HEK293 (cell line): ENCODE data around the gene ANAPC16.

Source experiments
- HOXA7 ChIP-seq: sonication (generic); formaldehyde crosslinking; IDR thresholded peaks from 2 replicates; pipeline ENCODE4 v1.8.1; 2022; ENCODE audit warnings: missing genetic modification reagents, borderline replicate concordance
- KLF10 ChIP-seq: fragments of 450-650 bp; IDR thresholded peaks from 2 replicates; pipeline ENCODE4 v1.5.1; 2018; ENCODE audit warnings: missing biosample characterization, mild to moderate bottlenecking, missing genetic modification characterization
- OVOL3 ChIP-seq: fragments of 450-650 bp; formaldehyde crosslinking; IDR thresholded peaks from 2 replicates; pipeline ENCODE4 v1.5.1; 2016; ENCODE audit warnings: missing biosample characterization, missing genetic modification characterization
- SETDB1 ChIP-seq: IDR thresholded peaks from one replicate; pipeline ENCODE4 v1.6.1; 2017; ENCODE audit warnings: mild to moderate bottlenecking, low read length, moderate library complexity, mixed read lengths; ENCODE audit not compliant: insufficient read length
- SP2 ChIP-seq: fragments of 450-650 bp; formaldehyde crosslinking; IDR thresholded peaks from 2 replicates; pipeline ENCODE4 v1.5.1; 2016; ENCODE audit warnings: missing biosample characterization, missing genetic modification characterization
- YY1 ChIP-seq: fragments of 450-650 bp; formaldehyde crosslinking; IDR thresholded peaks from 2 replicates; pipeline ENCODE4 v1.5.1; 2018; ENCODE audit warnings: missing biosample characterization, missing genetic modification characterization
- YY2 ChIP-seq: fragments of 450-650 bp; formaldehyde crosslinking; IDR thresholded peaks from 2 replicates; pipeline ENCODE4 v1.5.1; 2016; ENCODE audit warnings: missing biosample characterization, missing genetic modification characterization
- ZBTB1 ChIP-seq: fragments of 450-650 bp; formaldehyde crosslinking; IDR thresholded peaks from 2 replicates; pipeline ENCODE4 v1.5.1; 2016; ENCODE audit warnings: missing biosample characterization, missing genetic modification characterization
- ZNF169 ChIP-seq: fragments of 450-650 bp; formaldehyde crosslinking; IDR thresholded peaks from 2 replicates; pipeline ENCODE4 v1.5.1; 2016; ENCODE audit warnings: missing biosample characterization, missing genetic modification characterization
- ZNF223 ChIP-seq: fragments of 450-650 bp; formaldehyde crosslinking; IDR thresholded peaks from 2 replicates; pipeline ENCODE4 v1.5.1; 2016; ENCODE audit warnings: missing biosample characterization, missing genetic modification characterization
- ZNF274 ChIP-seq, 2 experiments: fragments of 200-500 bp in 1 of 2; fragments of 450-650 bp in 1 of 2; sonication (Bioruptor generic) in 1 of 2; formaldehyde crosslinking in 1 of 2; IDR thresholded peaks; 2 replicates each; pipeline versions ENCODE4 v1.5.1 to v1.6.1; 2014 to 2016; ENCODE audit warnings: borderline replicate concordance in 1 of 2, inconsistent platforms in 1 of 2, low read length in 1 of 2, missing biosample characterization in 1 of 2, missing genetic modification characterization in 1 of 2
- ZNF292 ChIP-seq: fragments of 450-650 bp; formaldehyde crosslinking; IDR thresholded peaks from 2 replicates; pipeline ENCODE4 v1.5.1; 2016; ENCODE audit warnings: low read depth, missing biosample characterization, missing genetic modification characterization, borderline replicate concordance
- ZNF311 ChIP-seq: fragments of 450-650 bp; formaldehyde crosslinking; IDR thresholded peaks from 2 replicates; pipeline ENCODE4 v1.5.1; 2017; ENCODE audit warnings: missing biosample characterization, missing genetic modification characterization, borderline replicate concordance
- ZNF324 ChIP-seq: fragments of 450-650 bp; formaldehyde crosslinking; IDR thresholded peaks from 2 replicates; pipeline ENCODE4 v1.5.1; 2016; ENCODE audit warnings: missing biosample characterization, missing genetic modification characterization
- ZNF366 ChIP-seq: fragments of 450-650 bp; formaldehyde crosslinking; conservative IDR thresholded peaks from 2 replicates; pipeline ENCODE4 v1.5.1; 2016; ENCODE audit warnings: missing biosample characterization, missing genetic modification characterization
- ZNF433 ChIP-seq: fragments of 450-650 bp; formaldehyde crosslinking; IDR thresholded peaks from 2 replicates; pipeline ENCODE4 v1.5.1; 2016; ENCODE audit warnings: missing biosample characterization, missing genetic modification characterization, low read depth
- ZNF473 ChIP-seq: fragments of 450-650 bp; formaldehyde crosslinking; IDR thresholded peaks from 2 replicates; pipeline ENCODE4 v1.5.1; 2017; ENCODE audit warnings: missing biosample characterization, missing genetic modification characterization
- ZNF48 ChIP-seq: fragments of 450-650 bp; formaldehyde crosslinking; IDR thresholded peaks from 2 replicates; pipeline ENCODE4 v1.5.1; 2016; ENCODE audit warnings: missing biosample characterization, missing genetic modification characterization
- ZNF555 ChIP-seq: fragments of 450-650 bp; formaldehyde crosslinking; conservative IDR thresholded peaks from 2 replicates; pipeline ENCODE4 v1.5.1; 2017; ENCODE audit warnings: missing biosample characterization, mild to moderate bottlenecking, missing genetic modification characterization, inconsistent platforms
- ZNF560 ChIP-seq: fragments of 450-650 bp; formaldehyde crosslinking; IDR thresholded peaks from 2 replicates; pipeline ENCODE4 v1.5.1; 2017; ENCODE audit warnings: missing biosample characterization, missing genetic modification characterization, borderline replicate concordance
- ZNF626 ChIP-seq: fragments of 450-650 bp; sonication (Bioruptor Pico); formaldehyde crosslinking; IDR thresholded peaks from 2 replicates; pipeline ENCODE4 v1.5.1; 2018; ENCODE audit warnings: missing biosample characterization, missing genetic modification characterization, inconsistent platforms
- ZNF658 ChIP-seq: fragments of 450-650 bp; formaldehyde crosslinking; IDR thresholded peaks from 2 replicates; pipeline ENCODE4; 2016; ENCODE audit warnings: missing biosample characterization, missing genetic modification characterization
- ZNF664 ChIP-seq: fragments of 450-650 bp; formaldehyde crosslinking; IDR thresholded peaks from 2 replicates; pipeline ENCODE4 v1.5.1; 2016; ENCODE audit warnings: missing biosample characterization, missing genetic modification characterization
- ZNF677 ChIP-seq: fragments of 450-650 bp; IDR thresholded peaks from 2 replicates; pipeline ENCODE4 v1.5.0; 2018; ENCODE audit warnings: missing biosample characterization, mild to moderate bottlenecking, missing genetic modification characterization, moderate library complexity
- ZNF776 ChIP-seq: fragments of 450-650 bp; formaldehyde crosslinking; IDR thresholded peaks from 2 replicates; pipeline ENCODE4 v1.5.0; 2017; ENCODE audit warnings: missing biosample characterization, missing genetic modification characterization, borderline replicate concordance
- TF ChIP-seq, protein P1 (sequence below): fragments of 450-650 bp; formaldehyde crosslinking; IDR thresholded peaks from 2 replicates; pipeline ENCODE4 v1.5.1; 2016; ENCODE audit warnings: missing biosample characterization, missing genetic modification characterization
- TF ChIP-seq, protein P2 (sequence below): fragments of 450-650 bp; formaldehyde crosslinking; IDR thresholded peaks from 2 replicates; pipeline ENCODE4 v1.5.1; 2016; ENCODE audit warnings: missing biosample characterization, missing genetic modification characterization, low read depth
- TF ChIP-seq, protein P3 (sequence below): IDR thresholded peaks from 2 replicates; pipeline ENCODE4 v1.6.1; 2011; ENCODE audit warnings: mild to moderate bottlenecking, low read depth, low read length, borderline replicate concordance
- TF ChIP-seq, protein P4 (sequence below): fragments of 450-650 bp; formaldehyde crosslinking; IDR thresholded peaks from 2 replicates; pipeline ENCODE4 v1.5.1; 2017; ENCODE audit warnings: missing biosample characterization, missing genetic modification characterization
- TF ChIP-seq, protein P5 (sequence below): sonication (generic); formaldehyde crosslinking; IDR thresholded peaks from 2 replicates; pipeline ENCODE4 v1.8.1; 2022; ENCODE audit warnings: mild to moderate bottlenecking, moderate library complexity, missing genetic modification reagents

The ANAPC16 gene

DNA sequence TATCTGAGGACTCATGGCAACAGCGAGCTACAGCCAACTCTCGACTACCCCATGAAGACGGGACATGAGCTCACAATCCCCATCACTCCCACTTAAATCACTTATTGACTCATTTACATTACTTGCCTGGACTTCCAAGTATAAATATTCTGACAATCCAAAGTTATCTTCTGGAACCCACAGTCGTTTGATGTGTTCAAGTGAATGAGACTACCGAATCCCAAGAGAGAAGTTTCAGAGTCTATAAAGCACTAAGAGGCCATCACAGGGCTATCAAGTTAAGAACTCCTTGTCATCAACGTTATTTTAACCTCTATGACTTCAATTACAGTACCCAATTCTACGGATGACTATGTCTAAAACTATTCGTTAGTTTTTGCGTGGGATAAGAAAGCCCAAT is 11.5 kb upstream of the ANAPC16 start (continued):
- TF ChIP-seq, protein P1, sequence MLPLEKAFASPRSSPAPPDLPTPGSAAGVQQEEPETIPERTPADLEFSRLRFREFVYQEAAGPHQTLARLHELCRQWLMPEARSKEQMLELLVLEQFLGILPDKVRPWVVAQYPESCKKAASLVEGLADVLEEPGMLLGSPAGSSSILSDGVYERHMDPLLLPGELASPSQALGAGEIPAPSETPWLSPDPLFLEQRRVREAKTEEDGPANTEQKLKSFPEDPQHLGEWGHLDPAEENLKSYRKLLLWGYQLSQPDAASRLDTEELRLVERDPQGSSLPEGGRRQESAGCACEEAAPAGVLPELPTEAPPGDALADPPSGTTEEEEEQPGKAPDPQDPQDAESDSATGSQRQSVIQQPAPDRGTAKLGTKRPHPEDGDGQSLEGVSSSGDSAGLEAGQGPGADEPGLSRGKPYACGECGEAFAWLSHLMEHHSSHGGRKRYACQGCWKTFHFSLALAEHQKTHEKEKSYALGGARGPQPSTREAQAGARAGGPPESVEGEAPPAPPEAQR (tag by site-specific recombination), result no peak
- TF ChIP-seq ZNF677 (tag by site-specific recombination) (no peak), ZNF433 (no peak), ZNF626 (tag by site-specific recombination) (no peak), OVOL3 (tag by site-specific recombination) (peak; percentile 94; the same call in 1 of the 2 replicates), ZNF560 (no peak), ZNF473 (tag by site-specific recombination) (no peak), YY1 (tag by site-specific recombination) (no peak), ZNF555 (tag by site-specific recombination) (no peak), ZNF223 (no peak), ZNF366 (tag by site-specific recombination) (peak; percentile 95), ZNF274 (IDR thresholded peaks at IDR 0.05; ENCODE audit: low read length) (no peak), ZNF274 (tag by site-specific recombination; IDR thresholded peaks at IDR 0.05; ENCODE audit: borderline replicate concordance) (no peak), ZNF658 (tag by site-specific recombination) (no peak), SETDB1 (no peak), ZBTB1 (peak; percentile 97), YY2 (tag by site-specific recombination) (no peak), ZNF324 (tag by site-specific recombination) (peak; percentile 95), ZNF292 (tag by site-specific recombination) (no peak), HOXA7 (no peak), ZNF664 (tag by site-specific recombination) (no peak), KLF10 (tag by site-specific recombination) (peak; percentile 94), ZNF776 (tag by site-specific recombination) (no peak), SP2 (tag by site-specific recombination) (peak; percentile 43), ZNF311 (tag by site-specific recombination) (no peak), ZNF48 (no peak), ZNF169 (tag by site-specific recombination) (no peak)
- TF ChIP-seq, protein P2, sequence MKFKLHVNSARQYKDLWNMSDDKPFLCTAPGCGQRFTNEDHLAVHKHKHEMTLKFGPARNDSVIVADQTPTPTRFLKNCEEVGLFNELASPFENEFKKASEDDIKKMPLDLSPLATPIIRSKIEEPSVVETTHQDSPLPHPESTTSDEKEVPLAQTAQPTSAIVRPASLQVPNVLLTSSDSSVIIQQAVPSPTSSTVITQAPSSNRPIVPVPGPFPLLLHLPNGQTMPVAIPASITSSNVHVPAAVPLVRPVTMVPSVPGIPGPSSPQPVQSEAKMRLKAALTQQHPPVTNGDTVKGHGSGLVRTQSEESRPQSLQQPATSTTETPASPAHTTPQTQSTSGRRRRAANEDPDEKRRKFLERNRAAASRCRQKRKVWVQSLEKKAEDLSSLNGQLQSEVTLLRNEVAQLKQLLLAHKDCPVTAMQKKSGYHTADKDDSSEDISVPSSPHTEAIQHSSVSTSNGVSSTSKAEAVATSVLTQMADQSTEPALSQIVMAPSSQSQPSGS (tag by site-specific recombination), result peak; percentile 90
- TF ChIP-seq, protein P3, sequence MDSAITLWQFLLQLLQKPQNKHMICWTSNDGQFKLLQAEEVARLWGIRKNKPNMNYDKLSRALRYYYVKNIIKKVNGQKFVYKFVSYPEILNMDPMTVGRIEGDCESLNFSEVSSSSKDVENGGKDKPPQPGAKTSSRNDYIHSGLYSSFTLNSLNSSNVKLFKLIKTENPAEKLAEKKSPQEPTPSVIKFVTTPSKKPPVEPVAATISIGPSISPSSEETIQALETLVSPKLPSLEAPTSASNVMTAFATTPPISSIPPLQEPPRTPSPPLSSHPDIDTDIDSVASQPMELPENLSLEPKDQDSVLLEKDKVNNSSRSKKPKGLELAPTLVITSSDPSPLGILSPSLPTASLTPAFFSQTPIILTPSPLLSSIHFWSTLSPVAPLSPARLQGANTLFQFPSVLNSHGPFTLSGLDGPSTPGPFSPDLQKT, result no peak
- TF ChIP-seq, protein P4, sequence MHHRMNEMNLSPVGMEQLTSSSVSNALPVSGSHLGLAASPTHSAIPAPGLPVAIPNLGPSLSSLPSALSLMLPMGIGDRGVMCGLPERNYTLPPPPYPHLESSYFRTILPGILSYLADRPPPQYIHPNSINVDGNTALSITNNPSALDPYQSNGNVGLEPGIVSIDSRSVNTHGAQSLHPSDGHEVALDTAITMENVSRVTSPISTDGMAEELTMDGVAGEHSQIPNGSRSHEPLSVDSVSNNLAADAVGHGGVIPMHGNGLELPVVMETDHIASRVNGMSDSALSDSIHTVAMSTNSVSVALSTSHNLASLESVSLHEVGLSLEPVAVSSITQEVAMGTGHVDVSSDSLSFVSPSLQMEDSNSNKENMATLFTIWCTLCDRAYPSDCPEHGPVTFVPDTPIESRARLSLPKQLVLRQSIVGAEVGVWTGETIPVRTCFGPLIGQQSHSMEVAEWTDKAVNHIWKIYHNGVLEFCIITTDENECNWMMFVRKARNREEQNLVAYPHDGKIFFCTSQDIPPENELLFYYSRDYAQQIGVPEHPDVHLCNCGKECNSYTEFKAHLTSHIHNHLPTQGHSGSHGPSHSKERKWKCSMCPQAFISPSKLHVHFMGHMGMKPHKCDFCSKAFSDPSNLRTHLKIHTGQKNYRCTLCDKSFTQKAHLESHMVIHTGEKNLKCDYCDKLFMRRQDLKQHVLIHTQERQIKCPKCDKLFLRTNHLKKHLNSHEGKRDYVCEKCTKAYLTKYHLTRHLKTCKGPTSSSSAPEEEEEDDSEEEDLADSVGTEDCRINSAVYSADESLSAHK (tag by site-specific recombination), result peak; percentile 88
- TF ChIP-seq, protein P5, sequence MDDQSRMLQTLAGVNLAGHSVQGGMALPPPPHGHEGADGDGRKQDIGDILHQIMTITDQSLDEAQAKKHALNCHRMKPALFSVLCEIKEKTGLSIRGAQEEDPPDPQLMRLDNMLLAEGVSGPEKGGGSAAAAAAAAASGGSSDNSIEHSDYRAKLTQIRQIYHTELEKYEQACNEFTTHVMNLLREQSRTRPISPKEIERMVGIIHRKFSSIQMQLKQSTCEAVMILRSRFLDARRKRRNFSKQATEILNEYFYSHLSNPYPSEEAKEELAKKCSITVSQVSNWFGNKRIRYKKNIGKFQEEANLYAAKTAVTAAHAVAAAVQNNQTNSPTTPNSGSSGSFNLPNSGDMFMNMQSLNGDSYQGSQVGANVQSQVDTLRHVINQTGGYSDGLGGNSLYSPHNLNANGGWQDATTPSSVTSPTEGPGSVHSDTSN, result no peak
